Gastroesophageal sphincter (tissue), 4 donors: ENCODE measurements around the gene NBPF4. TPM values are rescaled to one million over a fixed set of nuclear protein-coding genes. Genes with fewer than 3 reads are reported as not detected.
"Not testable (repeated sequence)": the region's sequence is repeated elsewhere in the genome, so short reads cannot be mapped to it uniquely, and the experiment has no call there.

Experiments
- ATAC-seq: fragments of 150-250 bp; one replicate; pipeline ENCODE4 v1.9.1; 2016; ENCODE audit warnings: mild to moderate bottlenecking, moderate library complexity
- H3K27ac ChIP-seq, 4 donors: fragments of 200-600 bp; sonication (generic) in 3 of 4; 1 replicate in 3 of 4; 2 replicates in 1 of 4; pipeline ENCODE4 v1.5.1; 2016 to 2019
- H3K27me3 ChIP-seq: fragments of 200-600 bp; sonication (generic); one replicate; pipeline ENCODE4 v1.5.1; 2019
- H3K36me3 ChIP-seq, 2 donors: fragments of 200-600 bp; sonication (generic); one replicate each; pipeline ENCODE4 v1.5.1; 2019; ENCODE audit warnings: control low read depth in 1 of 2
- H3K4me1 ChIP-seq, 3 donors: fragments of 200-600 bp; sonication (generic); 1 replicate in 2 of 3; 2 replicates in 1 of 3; pipeline ENCODE4 v1.5.1; 2016 to 2019; ENCODE audit warnings: control low read depth in 2 of 3
- H3K4me3 ChIP-seq, 2 donors: fragments of 200-600 bp; sonication (generic); one replicate each; pipeline ENCODE4 v1.5.1; 2019; ENCODE audit warnings: mild to moderate bottlenecking in 1 of 2, moderate library complexity in 1 of 2
- H3K9me3 ChIP-seq, 3 donors: fragments of 200-600 bp; sonication (generic); one replicate each; pipeline ENCODE4 v1.5.1; 2017 to 2019; ENCODE audit warnings: control low read depth in 2 of 3
- CTCF ChIP-seq, 4 experiments: fragments of 200-600 bp in 2 of 4; fragments of 450-650 bp in 2 of 4; sonication (generic) in 1 of 4; IDR thresholded peaks; one replicate each; pipeline ENCODE4 v1.5.1; 2017 to 2019; ENCODE audit warnings: antibody characterized with exemption in 4 of 4, mild to moderate bottlenecking in 2 of 4, moderate library complexity in 2 of 4
- EP300 ChIP-seq: sonication (generic); formaldehyde crosslinking; IDR thresholded peaks from one replicate; pipeline ENCODE4 v1.6.1; 2017; ENCODE audit warnings: antibody characterized with exemption, mild to moderate bottlenecking
- POLR2A ChIP-seq, 2 donors: fragments of 450-650 bp; IDR thresholded peaks; one replicate each; pipeline ENCODE4 v1.6.1; 2017; ENCODE audit warnings: antibody characterized with exemption in 2 of 2, mild to moderate bottlenecking in 2 of 2, moderate library complexity in 1 of 2
- POLR2AphosphoS5 ChIP-seq: sonication (generic); formaldehyde crosslinking; IDR thresholded peaks from one replicate; pipeline ENCODE4 v1.6.1; 2017; ENCODE audit warnings: antibody characterized with exemption
- WGBS, 2 donors: methylation state at CpG; one replicate each; pipeline ENCODE4 v1.1.5; 2018; ENCODE audit warnings: low coverage in 1 of 2; 5-methylcytosine and 5-hydroxymethylcytosine counted together
- total RNA-seq, 4 donors: library from RNA; depleted of rRNA; stranded (reverse); fragments of >200 nt; gene quantifications; one replicate each; pipeline ENCODE4 v1.1.0, GENCODE V29; 2016

The NBPF4 gene
- total RNA-seq, 4 donors from 2014 or later, result not detected

- no peaks in the 10 kb centered on the region for H3K36me3 ChIP-seq
- no peak overlapping the region for H3K4me3 ChIP-seq
- 69 to 81% methylated on average over 7 of the region's 11 CpGs for WGBS, 2 donors
- H3K4me1 ChIP-seq, result no peaks in the 10 kb centered on the region
- TF ChIP-seq POLR2AphosphoS5, result no peak
- no peak for TF ChIP-seq CTCF (IDR thresholded peaks at IDR 0.05)
- TF ChIP-seq EP300, result no peak
- TF ChIP-seq POLR2A (IDR thresholded peaks at IDR 0.05), result no peak
- no peak for ATAC-seq
- peaks cover 30% of the 10 kb centered on the region for H3K27me3 ChIP-seq
- H3K9me3 ChIP-seq, result no peaks in the 10 kb centered on the region
- H3K27ac ChIP-seq, result no peak overlapping the region
These were observed 34.3 kb downstream of the NBPF4 start for GRCh38 chr1:108209456-108210108.

- Histone ChIP-seq H3K4me1 (no peaks in the 10 kb centered on the region), H3K36me3 (no peaks in the 10 kb centered on the region), H3K4me3 (no peak overlapping the region), H3K27me3 (peaks cover 26% of the 10 kb centered on the region), H3K27ac (no peak overlapping the region), H3K9me3 (no peaks in the 10 kb centered on the region)
- 0% methylated on average over 2 of the region's 11 CpGs; no CpG with 5 or more reads in 1 of the 2 donors for WGBS, 2 donors
- ATAC-seq, result no peak
- TF ChIP-seq CTCF (IDR thresholded peaks at IDR 0.05), result no peak
- TF ChIP-seq POLR2A (IDR thresholded peaks at IDR 0.05), result no peak
- no peak for TF ChIP-seq POLR2AphosphoS5
- TF ChIP-seq EP300, result no peak
These were observed 35.0 kb downstream of the NBPF4 start for GRCh38 chr1:108208724-108209446.

- WGBS, 2 donors, result 80 to 83% methylated on average over 2 of the region's 3 CpGs
- H3K4me1 ChIP-seq, result peaks cover 0 to 20% (median 0%) of the 10 kb centered on the region in 3 donors
- not testable (repeated sequence) for H3K27ac ChIP-seq
These were observed 40.3 kb downstream of the NBPF4 start for GRCh38 chr1:108203582-108203981.

GRCh38 chr1:108201687-108202086 is 42.2 kb downstream of the NBPF4 start:
- Histone ChIP-seq H3K4me3 (no peak overlapping the region), H3K27me3 (no peaks in the 10 kb centered on the region), H3K36me3 (no peaks in the 10 kb centered on the region), H3K27ac (no peak overlapping the region), H3K4me1 (peaks cover 0 to 39% (median 0%) of the 10 kb centered on the region in 3 donors), H3K9me3 (no peaks in the 10 kb centered on the region)
- ATAC-seq, result no peak
- WGBS, 2 donors, result 74 to 81% methylated on average over 4 to 5 of the region's 5 CpGs
- TF ChIP-seq EP300 (no peak), CTCF (IDR thresholded peaks at IDR 0.05) (no peak), POLR2AphosphoS5 (no peak), POLR2A (IDR thresholded peaks at IDR 0.05) (no peak)

More at GRCh38 chr1:108203582-108203981, 40.3 kb downstream of the NBPF4 start:
- not testable (repeated sequence) for H3K27me3 ChIP-seq, H3K4me3 ChIP-seq, H3K9me3 ChIP-seq, H3K36me3 ChIP-seq, ATAC-seq

- TF ChIP-seq POLR2A (IDR thresholded peaks at IDR 0.05), result no peak
- no peak for TF ChIP-seq EP300
- peak in 1 of 4 experiments; percentile 31 for TF ChIP-seq CTCF (IDR thresholded peaks at IDR 0.05)
- Histone ChIP-seq H3K27me3 (no peaks in the 10 kb centered on the region), H3K9me3 (no peaks in the 10 kb centered on the region), H3K36me3 (peaks cover 0 to 4% of the 10 kb centered on the region in 2 donors), H3K4me3 (peak overlapping the region; percentile 56 to 97), H3K27ac (peak overlapping the region; percentile 4 to 94 (median 93)), H3K4me1 (peaks cover 0 to 39% (median 0%) of the 10 kb centered on the region in 3 donors)
- peak; percentile 26 for ATAC-seq
- WGBS, 2 donors, result 0 to 2% methylated on average over 7 to 9 of the region's 10 CpGs
These were observed 43.2 kb downstream of the NBPF4 start for GRCh38 chr1:108200687-108201051.
